ACHN (cell line): ENCODE measurements around the gene LYST.
A peak's percentile ranks its signal among the peaks of the same experiment; 100 is the strongest.

Experiments used
- DNase-seq: peaks from one replicate; pipeline ENCODE4 v3.0.0-alpha.2; 2015
- in situ Hi-C: cut with HindIII; loops from 2 replicates; pipeline ENCODE4 v1.10.0; 2017; ENCODE audit warnings: low sequenced_read_pairs, low pct_ligation_motif_present, low pct_unique_long_range_greater_than_20kb

LYST gene

DNA sequence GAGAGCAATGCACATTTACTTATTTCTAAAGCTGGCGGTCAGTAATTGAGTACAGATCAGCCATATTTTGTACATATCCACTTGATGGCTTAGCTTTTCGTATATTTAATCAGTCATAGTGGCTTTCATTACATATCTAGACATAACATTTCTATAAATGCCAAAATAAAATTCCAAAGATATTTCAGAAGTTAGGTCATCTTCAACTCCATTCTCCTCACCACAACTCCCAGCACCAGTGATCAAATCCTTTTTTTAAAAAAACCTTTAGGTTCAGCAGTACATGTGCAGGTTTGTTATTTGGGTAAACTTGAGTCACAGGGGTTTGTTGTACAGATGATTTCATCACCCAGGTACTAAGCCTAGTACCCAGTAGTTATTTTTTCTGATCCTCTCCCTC is 163.2 kb downstream of the LYST start:
- in situ Hi-C loops, result no loop called here
- peak; percentile 48 for DNase-seq

DNA sequence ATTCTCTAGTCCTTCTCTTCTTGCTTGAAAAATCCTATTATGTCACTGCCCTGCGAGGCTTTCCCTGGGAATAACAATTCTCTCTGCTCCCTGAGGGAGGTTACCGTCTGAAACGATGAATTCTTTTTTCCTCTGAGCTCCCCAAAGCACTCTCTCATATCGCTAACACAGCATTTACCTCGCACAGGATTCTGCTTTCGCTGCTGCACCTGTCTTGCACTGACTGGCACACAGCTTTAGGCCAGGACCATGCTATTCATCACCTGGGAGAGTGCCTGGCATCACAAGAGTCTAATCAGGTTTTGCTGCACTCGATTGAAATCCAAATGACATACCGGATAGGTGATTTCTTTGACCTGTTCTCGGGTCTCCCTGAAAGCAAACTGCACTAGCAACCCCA is 164.3 kb downstream of the LYST start:
- DNase-seq, result no peak
- in situ Hi-C loops, result no loop called here

DNA sequence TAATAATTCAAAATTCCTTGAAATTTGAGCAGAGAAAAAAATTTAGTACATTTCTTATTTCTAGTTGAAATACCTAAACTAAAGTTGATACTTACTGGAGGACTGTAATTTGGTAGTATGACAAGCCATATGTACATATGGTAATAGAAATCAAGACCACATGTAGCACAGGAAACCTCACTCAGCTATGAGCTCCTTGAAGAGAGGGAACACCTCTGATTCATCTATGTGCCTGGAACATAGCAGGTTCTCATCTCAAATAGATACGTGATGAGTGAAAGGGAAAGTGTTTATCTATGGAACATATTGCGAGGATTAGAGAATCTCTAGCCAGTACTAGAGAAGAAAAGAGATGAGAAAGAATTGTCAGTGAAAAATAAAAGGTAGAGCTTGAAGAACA is 169.2 kb downstream of the LYST start:
- DNase-seq, result no peak
- in situ Hi-C loops, result no loop called here

DNA sequence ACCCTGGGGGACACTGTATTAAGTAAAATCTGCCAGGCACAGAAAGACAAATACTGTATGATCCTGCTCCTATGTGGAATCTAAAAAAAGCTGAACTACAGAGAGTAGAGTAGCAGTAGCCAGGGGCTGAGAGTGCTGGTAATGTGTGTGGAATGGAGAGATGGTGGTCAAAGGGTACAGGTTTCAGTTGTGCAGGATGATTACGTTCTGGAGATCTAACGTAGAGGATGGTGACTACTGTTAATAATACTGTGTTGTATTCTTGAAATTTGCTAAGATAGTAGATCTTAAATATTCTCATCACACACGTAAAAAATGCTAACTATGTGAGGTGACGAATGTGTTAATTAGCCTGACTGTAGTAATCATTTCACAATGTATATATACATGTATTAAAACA is 177.3 kb downstream of the LYST start:
- in situ Hi-C loops, result no loop called here
- DNase-seq, result no peak

DNA sequence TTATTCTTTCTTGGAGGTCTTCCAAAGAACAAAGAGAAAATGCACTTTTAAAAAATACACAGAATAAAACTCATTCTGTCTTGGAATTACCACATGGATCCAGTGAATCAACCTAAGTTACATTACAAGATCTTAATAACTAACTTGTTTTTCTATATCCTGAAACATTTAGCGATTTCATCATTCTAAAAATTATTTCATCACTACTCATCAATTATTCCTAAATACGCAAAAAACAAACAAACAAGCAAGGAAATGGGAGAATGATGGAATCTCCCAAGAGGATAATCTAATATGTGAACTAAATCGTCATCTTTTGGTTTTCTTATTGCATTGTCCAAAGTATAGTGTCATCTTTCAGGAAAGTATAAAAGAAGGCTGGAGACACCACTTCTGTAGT is 178.6 kb downstream of the LYST start:
- DNase-seq, result no peak
- in situ Hi-C loops, result no loop called here

DNA sequence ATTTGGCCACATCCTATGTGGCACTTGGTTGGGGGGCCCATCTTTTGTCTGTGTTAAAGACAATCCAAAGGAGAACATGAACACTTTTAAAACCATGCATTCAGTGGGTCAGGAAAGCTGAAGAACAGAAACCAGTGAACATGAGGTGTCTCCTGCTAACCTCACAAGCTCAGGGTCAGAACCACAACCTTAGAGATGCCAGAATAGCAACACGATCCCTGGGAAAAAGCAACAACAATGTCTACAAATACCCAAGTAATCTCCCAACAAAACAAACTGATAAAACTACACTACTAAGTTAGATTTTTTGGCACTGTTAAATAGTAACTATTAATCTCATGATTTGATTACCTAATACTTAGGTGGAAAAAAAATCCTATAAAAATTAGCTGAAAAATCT is 183.1 kb downstream of the LYST start:
- no peak for DNase-seq
- in situ Hi-C loops, result no loop called here

DNA sequence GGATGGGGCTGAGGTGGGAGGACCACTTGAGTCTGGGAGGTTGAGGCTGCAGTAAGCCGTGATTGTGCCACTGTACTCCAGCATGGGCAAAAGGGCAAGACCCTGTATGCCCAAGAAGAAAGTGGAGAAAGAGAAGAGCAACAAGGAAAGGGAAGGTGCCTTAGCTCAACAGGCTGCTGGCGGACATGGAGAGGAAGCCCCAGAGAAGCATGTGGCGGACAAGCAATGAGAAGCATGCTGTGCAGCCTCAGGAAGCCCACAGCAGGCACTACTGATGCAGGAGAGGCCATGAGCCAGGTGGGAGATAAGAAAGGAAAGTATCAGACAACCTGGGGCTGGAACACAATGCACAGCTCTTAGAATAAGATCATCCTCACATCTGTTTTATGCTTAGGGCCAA is 184.5 kb downstream of the LYST start:
- in situ Hi-C loops, result no loop called here
- DNase-seq, result no peak

DNA sequence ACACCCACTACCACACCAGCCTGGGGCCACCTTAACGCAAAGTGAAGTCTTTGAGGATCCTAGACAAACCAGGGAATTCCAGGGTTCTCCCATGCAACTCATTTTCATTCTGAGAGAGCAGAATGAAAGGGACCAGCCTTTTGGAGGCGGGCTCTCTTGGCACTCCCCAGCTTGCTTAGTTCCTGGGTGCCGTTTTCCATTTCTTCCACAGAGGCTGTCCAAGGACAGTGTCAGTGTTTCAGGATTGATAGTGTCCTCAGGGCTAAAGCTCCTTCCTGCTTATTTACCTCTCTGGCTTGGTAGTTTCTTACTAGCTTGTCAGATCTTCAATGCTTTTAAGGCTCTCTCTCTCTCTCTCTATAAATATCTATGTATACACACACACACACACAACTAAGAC is 187.1 kb downstream of the LYST start:
- in situ Hi-C loops, result no loop called here
- DNase-seq, result no peak

DNA sequence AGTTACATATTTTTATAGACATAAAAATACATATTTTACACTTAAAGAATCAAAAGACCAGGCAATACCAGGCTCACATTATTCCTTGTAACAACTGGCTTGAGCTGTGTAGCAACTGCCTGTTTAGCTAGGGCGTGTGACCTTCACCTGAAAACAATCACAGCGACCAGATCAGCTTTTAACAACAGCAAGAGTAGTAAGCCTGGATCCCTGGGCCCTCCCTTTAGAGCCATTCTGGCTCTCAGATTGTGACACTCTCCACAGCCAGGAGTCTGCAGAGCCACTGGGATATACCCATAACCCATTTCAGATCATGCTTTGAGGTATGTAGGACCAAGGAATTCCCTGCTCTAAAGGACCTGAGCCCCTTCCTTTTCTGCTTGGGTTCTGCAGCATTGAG is 187.7 kb downstream of the LYST start:
- in situ Hi-C loops, result no loop called here
- DNase-seq, result no peak

DNA sequence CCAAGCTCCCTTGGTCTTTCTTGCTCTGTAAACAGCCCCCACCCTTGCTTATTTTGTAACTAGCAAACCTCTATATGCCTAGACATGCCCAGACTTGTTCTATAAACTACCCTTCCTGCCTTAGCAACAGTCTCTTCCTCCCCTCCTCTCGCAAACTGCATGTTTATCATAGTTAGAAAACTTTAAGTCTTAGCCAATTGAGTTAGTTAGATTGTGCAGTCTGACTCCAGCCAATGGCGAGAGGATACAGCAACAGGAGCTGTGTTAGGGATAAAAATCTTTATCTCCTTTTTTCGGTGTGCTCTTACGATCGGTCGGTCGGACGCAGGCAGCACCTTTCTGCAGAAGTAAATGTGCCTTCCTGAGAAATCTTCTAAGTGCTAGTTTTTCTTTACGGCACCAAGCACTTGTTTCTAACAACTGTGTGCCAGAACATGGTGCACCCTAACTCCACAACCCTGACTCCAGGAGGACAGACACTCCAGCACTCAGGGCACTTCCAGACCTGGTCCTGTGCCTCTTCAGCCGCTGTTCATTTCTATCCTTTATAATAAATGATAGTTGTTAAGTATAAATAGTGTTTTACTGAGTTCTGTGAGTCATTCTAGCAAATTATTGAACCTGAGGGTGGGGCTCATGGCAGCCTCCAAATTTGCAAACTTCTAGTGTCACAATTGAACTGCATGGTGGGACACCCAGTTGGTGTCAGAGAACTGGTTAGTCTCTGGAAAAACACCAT is 191.4 kb downstream of the LYST start:
- in situ Hi-C loops, result no loop called here
- peak; percentile 11 for DNase-seq

DNA sequence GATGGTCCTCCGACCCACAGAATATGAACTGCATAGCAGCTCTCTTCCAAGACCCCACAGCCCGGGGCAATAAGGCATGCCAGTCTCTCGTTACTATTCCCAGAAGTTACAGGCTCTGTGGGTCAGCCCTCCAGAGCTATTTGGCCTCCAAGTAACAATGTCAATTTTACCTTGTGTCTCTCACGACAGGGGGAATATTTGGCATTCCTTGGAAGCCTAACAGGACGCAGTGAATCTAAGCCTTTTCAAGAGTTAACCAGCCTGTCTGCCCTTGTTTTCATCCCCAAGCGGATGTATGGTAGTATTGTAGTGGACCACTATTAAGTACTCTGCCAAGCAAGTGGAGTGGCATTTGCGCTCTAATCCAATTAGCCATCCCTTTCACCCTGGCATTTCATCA is 192.7 kb downstream of the LYST start:
- in situ Hi-C loops, result no loop called here
- no peak for DNase-seq

DNA sequence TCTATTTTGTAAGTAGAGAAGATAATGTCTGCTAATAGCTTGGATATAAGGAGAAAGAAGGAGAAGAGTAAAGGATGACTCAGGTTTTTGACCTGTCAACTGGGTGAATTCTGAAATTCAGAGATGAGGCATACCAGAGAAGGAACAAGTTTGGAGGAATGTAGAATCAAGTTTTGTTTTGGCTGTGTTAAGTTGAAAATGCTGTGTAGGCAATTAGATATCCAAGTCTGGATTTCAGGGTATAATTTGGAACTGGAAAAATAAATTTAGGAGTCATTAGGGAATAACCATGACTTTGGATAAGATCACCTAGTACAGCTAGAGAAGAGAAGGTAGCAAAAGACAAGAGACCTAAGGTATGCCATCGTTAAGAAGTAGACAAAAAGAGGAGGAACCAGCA is 194.7 kb downstream of the LYST start:
- in situ Hi-C loops, result no loop called here
- no peak for DNase-seq

DNA sequence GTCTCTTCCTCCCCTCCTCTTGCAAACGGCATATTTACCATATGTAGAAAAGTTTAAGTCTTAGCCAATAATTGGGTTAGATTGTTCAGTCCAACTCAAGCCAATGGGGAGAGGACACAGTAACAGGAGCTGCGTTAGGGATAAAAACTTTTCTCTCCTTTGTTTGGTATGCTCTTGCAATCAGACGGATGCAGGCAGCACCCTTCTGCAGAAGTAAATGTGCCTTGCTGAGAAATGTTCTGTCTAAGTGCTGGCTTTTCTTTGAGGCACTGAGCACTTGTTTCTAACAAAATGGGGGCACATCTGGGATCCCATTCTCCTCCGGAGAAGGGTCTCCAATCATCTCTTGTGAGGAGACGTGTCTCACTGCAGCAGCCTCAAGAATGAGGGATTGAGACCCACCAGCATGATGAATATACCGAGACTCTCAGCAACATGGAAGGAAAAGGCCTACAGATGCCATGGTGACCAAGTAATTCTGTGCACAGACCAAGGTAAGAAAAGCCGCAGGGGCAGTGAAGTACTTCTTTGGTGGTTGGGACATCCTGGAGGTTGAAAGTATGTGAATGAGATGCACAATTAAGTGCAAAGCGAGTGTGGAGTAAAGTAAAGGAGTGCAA is 196.4 kb downstream of the LYST start:
- DNase-seq, result peak; percentile 19

DNA sequence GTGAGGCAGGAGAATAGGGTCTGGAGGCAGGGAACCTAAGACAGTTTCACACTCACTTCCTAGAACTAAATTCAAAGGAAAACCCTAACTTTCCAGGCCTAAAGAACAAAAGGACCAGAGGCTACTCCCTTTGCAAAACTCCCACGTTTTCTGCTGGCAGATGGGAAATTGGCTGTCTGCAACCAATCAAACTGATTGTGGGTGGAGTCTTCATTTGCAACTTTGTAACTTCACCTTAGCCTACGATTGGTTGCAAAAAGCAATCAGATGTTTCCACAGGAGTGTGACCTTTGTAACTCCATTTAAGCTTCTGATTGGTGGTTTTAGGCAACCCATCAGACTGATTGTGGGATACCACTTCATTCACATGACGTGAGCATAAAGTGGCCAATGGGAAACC is 197.4 kb downstream of the LYST start:
- in situ Hi-C loops, result no loop called here
- no peak for DNase-seq

More for the DNA sequence above, 196.4 kb downstream of the LYST start:
- in situ Hi-C loops, result no loop called here

DNA sequence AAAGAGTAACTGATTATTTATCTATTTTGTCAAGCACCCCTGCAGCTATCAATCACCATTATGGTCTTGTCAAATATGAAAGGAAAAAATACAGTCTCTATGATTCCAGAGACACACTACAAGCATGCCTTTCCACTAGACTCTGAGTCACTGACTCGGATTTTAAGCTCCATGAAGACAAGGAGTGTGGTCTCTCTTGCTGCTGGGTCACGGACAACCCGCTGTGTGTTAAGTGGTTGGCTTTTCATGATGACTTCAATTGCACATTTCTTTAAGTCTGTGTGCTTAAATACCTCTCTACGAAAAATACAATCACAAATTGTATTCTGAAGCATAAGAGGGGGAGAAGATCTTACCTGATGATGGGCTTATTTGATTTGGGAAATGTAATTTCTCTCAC is 203.1 kb downstream of the LYST start:
- in situ Hi-C loops, result no loop called here
- no peak for DNase-seq

DNA sequence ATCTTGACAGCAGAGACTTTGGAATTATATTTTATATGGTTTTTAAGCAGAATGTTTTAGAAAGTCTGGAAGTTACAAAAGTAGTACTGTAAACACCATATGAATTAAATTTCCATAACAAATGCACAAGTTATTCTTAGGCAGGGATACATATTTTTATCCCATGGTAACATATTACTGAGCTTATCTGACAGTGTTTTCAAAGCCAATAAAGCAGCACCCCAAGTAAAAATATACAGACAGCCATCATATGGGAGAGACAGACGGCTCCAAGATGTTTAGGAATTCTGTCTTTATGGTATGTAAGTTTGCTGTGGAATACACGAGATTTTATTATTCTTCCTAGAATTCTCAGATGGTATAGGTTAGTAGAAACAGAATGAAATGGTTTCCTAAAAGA is 205.1 kb downstream of the LYST start:
- no peak for DNase-seq
- in situ Hi-C loops, result no loop called here

DNA sequence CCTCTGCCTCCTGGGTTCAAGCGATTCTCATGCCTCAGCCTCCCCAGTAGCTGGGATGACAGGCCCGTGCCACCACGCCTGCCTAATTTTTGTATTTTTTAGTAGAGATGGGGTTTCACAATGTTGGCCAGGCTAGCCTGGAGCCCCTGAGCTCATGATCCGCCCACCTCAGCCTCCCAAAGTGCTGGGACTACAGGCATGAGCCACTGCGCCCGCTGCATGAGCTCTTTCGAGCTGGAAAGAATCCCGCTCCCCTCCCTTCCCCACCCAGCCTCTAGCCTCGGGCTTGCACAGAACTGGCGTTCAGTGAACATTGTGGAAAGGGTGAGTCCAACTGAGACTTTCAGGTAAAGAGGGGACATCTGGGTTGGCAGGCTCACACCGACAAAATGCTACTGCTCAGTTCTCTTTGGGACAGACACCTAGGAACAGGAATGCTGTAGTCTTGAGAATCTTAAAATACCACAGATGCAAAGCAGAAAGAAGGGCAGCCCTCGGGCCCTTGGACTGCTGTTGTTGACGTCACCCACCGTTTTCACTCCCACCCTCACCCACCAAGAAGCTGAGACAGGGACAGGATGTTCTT is 207.4 kb downstream of the LYST start:
- DNase-seq, result no peak
- in situ Hi-C loops, result no loop called here

DNA sequence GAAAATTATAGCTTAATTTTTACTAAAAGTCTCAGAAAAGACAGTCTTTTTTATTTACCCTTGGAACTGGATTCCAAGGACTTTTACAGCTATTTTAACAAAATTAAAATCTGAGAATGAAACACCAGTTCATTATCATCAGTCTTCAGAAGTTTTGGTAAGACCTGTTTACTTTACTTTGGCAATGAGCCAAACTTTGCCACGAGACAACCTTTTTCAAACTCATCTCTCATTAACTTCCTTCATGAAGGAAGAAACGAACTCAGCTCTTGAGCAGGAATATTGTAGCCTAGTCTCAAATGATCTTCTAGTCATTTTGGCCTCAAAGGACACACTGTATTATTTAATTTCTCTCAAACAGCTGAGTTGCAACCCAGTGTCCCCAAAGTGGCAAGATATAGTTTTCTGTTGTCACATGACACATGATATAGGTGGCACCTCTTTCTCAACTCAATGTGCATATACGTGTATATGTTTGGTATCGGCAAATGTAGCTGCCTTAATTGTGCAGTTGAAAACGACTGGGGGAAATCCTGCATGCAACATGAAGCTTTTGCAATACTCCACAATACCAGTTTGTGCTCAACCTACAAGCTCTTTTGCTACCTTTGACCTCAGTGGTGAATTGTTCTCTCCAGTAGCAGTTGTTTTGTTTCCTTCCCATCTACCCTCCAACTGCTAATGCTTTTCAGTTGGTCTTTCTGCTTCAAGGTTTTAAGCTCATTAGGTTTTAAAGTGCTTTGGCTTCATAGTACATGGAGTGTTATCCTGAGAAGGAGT is 208.8 kb downstream of the LYST start:
- DNase-seq, result no peak
- in situ Hi-C loops, result no loop called here

DNA sequence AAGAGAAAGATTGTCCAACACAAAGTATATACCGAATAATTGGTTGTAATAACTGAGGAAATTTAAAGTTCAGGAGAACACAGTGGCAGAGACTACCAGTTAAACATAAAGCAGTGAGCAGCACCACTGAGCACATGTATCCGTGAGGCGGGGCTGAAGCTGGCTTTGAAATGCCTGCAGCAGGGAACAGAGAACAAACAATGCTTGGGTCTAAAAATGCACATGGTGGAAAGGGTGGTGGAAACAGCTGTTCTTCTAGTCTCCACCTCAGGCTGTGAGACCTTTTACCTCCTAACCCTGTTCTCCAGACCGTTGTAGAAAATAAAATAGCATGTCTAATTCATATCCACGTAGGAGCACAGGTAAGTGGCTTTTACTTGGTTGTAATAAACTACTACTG is 209.4 kb downstream of the LYST start:
- in situ Hi-C loops, result no loop called here
- DNase-seq, result no peak
